HG03442 (cell line): Measurements from ENCODE around the gene LENG1.

Experiments
- ATAC-seq: cut with Tn5 transposase; IDR thresholded peaks from one replicate; pipeline ENCODE4 v1.9.1; 2021; ENCODE audit warnings: mild to moderate bottlenecking, moderate library complexity; ENCODE audit not compliant: unreplicated experiment

Gene LENG1

DNA sequence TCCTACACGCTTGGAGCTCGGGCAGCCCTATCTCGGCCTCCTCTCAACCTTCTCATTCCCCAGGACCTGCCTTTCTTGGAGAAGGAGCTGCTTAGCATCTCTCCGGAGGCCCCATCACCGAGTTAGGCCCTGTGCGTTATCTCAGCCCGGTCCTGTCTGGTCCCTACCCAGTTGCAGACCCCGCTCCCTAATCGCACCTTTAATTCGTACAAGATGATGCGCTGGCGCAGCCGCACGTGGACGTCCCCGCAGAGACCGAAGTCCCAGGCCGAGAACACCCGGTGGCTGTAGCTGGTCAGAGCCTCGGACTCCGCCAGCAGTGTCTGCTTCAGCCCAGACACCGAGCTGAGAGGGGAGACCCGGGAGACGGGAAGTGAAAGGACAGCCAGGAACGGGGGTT, 5.7 kb upstream of the LENG1 start:
- ATAC-seq: no peak

DNA sequence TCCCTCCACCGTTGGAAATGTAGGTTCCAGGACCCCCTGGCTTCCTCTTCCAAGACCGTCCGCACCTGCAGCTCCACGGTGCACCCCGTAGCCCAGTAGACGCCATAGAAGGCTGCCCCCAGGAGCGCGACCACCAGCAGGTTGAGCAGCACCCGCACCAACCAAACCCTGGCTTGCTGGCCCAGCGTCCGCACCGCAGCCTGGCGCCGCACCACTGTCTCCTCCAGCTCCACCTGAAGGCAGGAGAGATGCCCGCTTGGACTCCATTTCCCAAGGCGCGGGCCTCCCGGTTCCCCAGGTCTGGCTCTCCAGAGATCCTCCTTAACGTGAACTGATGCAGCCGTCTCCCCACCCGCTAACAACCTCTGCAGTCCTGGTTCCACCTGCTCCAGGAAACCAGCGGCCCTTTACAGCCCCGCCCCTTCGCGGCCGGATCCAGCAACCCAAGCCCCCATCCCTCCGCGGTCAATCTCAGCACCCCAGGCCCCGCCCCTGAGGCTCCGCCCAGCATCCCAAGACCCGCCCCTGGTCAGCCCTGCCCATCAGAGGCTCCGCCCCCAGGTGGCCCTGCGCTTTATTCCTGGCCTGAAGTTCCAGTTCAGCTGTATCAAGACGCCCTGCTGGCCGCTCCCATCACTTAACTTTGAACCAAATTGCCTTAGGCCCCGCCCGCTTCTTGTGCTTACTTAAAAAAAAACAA, 5.0 kb upstream of the LENG1 start:
- ATAC-seq: no peak

DNA sequence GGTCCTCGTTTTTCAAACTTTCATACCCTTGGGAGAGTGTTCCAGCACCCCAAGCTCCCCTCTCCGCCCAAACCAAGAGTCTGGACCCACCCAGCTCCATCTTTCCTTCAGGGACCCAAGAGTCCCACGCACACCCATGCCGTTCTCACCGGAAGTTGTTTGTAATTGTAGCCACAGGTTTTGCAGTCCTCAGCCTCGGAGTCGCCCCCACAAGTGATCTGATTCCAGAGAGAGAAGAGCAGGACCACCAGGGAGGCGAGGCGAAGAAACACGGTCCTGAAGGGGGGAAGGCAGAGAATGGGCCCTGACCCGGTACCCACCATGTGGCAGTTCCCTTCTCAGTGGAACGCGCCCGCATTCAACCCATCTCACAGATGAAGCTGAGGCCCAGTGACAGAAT, 3.4 kb upstream of the LENG1 start:
- ATAC-seq: no peak

DNA sequence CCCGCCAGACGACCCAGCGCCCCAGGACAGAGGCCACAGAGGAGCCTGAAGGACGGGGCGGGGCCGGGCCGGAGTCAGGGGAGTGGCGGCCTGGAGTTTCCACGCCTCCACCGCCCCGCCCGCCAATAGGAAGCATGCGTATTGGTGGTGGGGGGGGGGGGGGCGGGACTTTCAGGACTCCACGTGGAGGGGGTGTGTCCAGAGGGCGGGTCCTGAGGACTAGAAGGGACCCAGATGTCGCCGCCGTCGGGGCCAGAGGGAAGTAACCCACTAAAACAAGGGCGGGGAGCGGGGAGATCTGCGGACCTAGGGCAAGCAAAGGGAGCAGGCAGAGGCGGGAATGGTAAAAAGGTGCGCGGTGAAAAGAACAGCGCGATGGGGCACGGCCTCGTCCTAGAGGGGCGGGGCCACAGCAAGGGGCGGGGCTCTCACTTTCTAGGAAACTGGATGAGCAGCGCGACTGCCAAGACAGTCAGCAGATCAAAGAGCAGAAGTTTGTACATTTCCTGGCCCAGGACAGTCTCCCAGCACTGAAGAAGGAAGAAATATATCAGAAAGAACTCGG, 2.8 kb upstream of the LENG1 start:
- ATAC-seq: no peak

DNA sequence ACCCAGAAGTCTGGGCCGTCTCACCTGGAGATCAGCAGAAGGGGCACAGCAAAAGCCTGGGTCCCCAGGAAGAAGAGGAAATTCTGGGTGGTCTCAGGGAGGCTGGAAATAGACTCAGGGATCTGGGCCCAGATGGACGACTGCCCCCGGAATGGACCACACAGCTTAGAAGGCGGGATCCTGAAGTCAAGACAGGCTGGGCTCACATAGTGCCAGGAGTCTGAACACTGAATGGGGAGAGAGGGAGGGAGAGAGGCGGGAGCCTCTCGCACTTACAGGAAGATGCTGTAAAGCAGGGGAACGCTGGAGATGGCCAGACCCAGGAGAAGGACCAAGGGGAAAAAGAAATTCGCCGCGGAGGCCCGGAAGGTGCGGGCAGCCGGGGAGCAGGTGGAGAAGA, 1.3 kb upstream of the LENG1 start:
- ATAC-seq: no peak

DNA sequence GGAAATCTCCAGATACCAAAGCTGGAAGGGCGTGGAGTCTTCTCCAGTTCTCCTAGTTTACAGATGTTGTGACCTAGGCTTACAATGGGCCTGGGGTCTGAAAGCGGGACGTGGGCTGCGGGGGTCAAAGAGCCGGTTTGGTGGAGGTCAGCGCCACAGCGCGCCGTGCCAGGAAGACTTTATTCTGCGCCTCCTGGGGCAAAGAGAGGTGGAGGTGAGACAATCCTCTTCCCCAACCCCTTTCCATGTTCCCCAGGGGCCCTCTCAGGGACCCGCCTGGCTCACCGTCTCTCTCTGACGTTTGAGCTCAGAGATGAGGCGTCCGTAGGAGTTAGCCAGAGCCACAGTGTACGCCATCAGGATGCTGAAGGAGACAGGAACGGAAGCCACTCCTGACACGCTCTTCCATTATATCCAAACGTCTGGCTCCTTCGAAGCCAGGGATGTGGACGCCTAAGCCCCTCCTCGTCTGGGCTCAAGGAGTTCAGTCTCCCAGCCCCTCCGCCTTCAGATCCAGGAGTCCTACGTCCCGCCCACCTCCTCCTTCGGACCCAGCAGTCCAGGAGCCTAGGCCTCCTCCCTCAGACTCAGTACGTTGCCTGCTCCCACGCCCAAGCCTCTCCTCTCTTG, 776 bp upstream of the LENG1 start:
- ATAC-seq: peak; percentile 1

DNA sequence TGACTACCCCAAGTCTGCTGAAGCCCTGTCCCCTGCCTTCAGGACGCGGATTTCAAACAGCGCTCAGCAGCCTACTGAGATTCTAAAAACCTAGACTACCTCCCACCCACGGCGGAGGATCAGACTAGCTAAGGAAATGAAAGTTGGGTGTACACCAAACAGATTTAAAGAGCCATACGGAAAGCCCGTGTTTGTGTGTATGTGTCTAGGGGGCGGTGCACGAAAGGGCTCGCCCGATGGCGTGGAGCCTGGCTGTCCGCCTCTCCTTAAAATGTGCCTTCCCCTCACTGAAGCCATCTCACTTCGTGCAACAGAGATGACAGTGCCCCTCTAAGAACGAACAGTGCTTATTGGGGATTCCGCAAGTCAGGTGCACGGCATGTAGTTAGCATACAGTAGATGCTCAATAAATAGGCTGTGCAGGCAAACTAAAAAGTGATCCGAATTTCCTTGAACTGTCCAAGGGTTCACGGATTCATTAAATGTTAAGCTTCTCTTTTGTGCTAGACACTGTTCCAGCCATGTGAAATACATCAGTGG, 639 bp downstream of the LENG1 start:
- no peak for ATAC-seq

DNA sequence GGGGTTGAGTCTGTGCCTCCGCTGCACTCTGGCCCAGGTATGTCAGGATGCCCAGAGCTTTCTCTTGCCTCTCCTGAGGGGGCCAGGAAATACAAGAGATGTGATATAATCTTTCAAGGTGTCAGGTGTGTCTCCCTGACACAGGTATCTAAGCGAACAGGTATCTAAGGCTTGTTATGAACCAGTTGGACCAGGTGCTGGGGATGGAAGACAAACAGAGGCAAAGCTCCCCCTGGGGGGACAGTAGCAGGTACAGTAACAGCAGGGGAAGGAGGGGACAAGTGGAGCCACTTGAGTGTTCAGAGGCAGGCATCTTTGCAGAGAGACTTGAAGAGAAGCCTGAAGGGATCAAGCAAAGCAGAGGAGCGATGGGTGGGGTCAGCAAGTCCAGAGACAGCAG, 2.6 kb downstream of the LENG1 start:
- no peak for ATAC-seq

DNA sequence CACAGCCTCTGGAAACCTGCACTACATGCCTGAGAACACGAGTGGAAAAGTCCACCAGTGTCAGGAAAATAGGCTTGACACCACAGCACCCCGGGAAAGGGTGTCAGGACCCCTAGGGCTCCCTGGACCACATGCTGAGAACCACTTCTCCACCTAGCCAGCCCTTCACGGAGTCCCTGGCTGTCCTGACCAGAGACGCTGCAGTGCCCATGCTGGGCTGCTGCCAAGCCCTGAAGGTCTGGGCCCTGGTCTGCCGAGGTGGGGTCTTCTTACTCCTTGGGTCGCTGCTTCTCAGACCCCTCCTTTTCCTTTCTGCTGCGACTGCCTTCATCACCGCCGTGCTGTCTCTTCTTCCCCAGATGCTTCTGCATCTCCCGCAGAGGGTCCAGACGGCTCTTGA, 3.0 kb downstream of the LENG1 start:
- no peak for ATAC-seq

DNA sequence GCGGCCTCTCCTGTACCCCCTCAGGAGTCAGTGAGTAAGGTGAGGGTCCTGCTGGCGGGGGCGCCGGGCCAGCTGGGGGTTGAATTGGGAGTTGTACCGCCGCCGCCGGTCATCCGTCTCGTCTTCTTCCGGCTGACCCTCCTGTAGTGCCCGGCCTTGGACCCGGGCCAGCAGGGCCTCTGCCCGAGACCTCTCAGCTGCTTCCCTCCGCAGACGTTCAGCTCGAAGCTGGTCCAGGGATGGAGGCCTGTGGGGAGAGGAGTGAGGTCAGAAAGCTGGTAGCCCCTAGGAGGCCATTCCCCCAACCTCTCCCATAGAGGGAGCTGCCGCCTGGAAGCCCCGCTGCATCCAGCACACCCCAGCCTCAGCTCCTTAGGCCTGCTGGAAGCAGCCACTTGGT, 3.8 kb downstream of the LENG1 start:
- ATAC-seq: no peak

DNA sequence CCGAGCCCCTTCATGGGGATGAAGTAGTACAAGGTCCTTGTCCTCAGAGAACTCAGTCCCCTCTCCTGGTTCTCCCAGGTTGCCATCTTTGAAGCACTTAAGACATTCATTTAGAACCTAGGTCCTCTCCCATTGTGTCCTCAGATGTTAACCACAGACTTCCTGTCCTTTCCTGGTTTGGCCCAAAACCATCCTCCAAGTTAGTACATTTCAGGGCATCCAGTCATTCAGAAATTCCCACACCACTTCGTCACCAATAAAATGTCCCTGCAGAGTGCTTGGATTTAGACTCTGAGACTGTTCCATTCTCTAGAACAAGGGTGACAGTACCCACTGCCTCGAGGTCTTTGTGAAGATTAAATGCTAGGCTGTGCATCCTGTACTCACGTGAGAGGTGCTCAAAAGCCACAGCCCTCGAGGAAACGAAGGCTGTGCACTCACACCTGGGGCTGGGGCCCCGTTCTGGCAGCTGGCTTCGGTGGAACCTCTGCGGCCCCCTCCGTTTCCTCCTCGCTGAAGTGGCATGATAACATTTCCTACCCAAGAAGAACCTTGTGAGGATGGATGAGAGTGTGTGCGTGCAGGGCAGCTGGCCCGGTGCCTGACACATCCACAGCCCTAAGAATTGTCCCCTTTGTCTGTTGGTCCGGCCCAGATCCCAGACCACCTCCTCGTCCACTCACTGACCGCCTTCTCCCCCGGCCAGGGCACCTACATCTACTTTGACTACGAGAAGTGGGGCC, 4.7 kb downstream of the LENG1 start:
- ATAC-seq: no peak

DNA sequence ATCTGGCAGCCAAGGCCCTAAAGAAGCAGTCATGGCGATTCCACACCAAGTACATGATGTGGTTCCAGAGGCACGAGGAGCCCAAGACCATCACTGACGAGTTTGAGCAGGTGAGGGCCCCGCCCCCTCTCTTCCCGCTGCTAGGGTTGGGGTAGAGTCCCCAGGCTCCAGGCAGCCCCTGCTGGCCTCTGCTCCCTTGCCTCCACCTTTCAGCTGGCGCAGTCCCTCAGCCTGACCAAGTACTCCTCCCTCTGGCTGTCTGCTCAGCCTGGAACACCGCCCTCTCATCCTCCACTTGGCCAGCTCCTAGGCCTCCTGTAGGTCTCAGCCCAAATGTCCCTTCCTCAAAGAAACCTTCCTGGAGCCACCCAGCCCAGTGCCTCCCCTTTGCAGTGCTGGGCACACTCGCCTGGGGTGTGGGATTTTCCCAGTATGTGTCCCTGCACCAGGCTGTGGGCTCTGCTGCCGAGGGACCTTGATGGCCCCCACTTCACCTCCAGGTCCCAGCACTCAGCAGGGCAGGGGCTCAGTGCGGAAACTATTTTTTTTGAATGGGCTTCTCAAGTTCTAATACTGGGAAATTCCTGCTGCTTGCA, 5.7 kb downstream of the LENG1 start:
- ATAC-seq: no peak

DNA sequence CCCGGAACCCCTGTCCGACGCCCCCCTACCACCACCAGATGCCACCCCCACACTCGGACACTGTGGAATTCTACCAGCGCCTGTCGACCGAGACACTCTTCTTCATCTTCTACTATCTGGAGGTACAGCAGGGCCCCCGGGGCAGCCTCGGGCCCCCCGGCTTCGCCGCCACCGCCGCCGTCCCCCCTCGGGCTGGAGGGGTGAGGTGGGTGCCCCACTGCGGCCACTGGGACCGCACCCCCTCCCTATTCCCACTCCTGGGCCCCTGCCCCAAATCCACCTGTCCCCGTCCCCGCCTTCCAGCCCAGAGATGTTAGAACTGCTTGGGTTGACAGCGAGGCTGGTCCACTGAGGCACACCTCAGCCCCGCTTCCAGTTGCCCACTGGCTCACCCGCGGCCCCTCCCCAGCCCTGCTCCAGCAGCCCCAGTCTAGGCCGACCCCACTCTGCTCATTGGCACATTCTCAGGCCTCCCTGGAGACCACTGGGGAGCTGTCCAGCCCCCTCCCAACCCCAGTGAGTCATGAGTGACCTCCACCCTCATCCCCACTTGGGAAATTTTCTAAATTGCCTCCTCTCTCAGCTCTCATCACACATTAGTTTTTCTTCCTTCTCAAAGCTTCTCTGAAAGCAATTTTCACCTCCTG, 6.5 kb downstream of the LENG1 start:
- no peak for ATAC-seq

DNA sequence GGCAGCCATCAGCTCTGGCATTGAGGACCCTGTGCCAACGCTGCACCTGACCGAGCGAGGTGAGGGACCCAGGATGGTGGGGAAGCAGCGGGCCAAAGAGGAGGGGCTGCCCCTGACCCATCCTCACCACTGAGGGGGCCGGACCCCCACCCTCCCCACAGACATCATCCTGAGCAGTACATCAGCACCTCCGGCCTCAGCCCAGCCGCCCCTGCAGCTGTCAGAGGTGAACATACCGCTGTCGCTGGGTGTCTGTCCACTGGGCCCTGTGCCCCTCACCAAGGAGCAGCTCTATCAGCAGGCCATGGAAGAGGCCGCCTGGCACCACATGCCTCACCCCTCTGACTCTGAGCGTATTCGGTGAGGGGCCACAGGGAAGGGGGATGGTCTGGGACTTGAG, 7.3 kb downstream of the LENG1 start:
- ATAC-seq: no peak

DNA sequence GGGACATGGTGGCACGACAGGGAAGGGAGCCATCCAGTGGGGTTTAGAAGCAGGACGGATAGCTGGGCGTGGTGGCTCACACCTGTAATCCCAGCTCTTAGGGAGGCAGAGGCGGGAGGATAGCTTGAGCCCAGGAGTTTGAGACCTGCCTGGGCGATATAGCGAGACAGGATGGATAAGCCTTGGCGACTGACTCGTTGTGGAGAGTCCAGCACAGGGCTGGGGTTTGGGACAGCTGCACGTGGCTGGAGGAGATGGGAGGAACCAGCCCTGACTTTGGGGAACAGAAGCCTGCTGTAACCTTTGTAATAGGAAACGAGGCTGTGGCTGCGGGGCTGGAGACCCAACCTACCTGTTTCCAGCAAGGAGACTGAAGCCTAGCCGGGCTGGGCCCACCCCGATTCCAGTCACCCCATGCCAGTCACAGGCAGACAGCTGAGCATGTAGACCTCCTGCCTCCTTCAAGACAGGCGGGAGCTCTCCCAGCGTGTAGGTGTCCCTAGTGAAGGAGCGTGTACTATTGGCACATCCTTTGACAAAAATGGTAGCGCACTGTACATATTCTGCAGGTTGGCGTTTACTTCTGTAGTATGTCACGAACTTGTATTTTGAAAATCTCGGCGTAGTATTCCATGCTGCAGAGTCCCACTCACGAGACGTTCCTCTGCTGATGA, 8.0 kb downstream of the LENG1 start:
- ATAC-seq: no peak

DNA sequence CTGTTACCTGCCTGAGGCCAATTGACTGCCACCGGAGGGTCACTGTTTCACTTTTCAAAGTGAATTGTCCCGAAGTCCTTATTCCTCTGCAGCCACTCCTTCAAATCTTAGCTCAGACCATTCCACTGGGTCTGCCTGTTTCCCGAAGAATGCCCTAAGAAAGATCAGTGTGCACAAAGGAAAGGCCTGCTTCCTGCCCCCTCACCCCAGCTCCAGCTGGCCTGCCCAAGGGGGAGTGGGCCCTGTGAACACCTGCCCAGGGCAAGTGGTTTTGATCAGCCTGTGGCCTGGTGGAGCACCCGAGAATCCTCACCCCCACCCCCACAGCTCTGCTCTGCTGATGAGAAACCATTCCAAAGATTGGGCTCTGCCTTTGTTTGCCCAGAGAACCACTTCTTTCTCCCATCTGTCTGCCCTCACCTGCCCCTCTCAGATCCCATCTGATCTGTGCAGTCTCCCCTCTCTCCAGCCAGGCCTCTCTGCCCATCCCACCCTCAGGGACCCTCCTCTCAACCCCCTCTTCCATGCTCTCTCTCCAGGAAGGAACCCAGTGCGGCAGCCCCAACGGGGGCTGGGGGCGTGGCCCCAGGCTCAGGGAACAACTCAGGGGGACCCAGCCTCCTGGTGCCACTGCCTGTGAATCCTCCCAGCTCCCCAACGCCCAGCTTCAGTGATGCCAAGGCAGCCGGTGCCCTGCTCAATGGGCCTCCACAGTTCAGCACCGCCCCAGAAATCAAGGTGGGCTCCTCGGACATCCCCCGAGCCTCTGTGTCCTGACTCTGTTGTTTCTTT, 10.3 kb downstream of the LENG1 start:
- ATAC-seq: no peak

DNA sequence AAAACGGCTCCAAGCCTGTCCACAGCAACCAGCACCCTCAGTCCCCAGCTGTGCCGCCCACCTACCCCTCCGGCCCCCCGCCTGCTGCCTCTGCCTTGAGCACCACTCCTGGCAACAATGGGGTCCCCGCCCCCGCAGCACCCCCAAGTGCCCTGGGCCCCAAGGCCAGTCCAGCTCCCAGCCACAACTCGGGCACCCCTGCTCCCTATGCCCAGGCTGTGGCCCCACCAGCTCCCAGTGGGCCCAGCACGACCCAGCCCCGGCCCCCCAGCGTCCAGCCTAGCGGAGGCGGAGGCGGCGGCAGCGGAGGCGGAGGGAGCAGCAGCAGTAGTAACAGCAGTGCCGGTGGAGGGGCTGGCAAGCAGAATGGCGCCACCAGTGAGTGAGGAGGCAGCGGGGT, 11.4 kb downstream of the LENG1 start:
- ATAC-seq: no peak

DNA sequence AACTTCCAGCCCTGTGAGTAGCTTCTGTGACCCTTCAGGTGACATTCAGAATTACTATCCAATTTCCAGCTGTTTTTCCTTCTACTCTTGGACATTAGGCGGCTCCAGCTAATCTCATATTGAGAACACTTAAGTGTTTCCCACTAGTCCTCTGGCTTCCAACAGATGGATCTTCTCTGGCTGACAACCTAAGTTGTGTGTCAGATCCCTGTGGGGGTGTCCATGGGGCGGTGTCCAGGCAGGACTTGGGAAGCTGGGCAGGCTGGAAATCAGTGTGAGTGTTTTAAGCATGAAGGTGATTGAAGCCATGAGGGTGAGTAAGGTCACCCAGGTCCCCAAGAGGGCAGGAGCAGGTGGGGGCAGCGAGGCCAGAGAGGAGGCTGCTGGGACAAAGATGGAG, 11.8 kb downstream of the LENG1 start:
- ATAC-seq: no peak

DNA sequence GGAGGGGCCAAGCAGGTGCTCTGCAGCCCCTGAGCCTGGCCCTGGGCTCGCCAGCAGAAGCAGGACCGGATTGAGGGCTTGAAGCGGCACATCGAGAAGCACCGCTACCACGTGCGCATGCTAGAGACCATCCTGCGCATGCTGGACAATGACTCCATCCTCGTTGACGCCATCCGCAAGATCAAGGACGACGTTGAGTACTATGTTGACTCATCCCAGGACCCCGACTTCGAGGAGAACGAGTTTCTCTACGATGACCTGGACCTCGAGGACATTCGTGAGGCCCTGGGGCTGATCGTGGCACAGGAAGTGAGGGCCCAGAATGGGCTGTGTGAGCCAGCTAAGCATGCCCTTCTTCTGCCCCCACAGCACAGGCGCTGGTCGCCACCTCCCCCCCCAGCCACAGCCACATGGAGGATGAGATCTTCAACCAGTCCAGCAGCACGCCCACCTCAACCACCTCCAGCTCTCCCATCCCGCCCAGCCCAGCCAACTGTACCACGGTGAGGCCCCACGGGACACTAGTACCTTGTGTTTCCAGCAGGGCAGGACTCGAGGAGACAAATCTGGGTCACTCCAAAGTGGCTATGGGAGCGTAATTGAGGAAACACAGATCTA, 13.9 kb downstream of the LENG1 start:
- ATAC-seq: no peak
